HepG2 (cell line): ENCODE results near the gene THBS2. TPM values are rescaled to one million over a fixed set of nuclear protein-coding genes. Genes with fewer than 3 reads are reported as not detected.
"Not testable (repeated sequence)": the region's sequence is repeated elsewhere in the genome, so short reads cannot be mapped to it uniquely, and the experiment has no call there.

Experiments
- ATAC-seq: fragments of 200-7000 bp; cut with Tn5 transposase; 3 replicates; pipeline ENCODE4 v1.9.1; 2020; ENCODE audit warnings: mild to moderate bottlenecking, moderate library complexity
- BruUV-seq: library from RNA; stranded (reverse); fragments of 400-500 nt; replicated peaks from 2 replicates; lab custom pipeline; 2021; lab: Mats Ljungman, UMichigan
- CTCF ChIA-PET: fragments of 300-600 bp; formaldehyde crosslinking; extraction: SDS; loops from one replicate; lab custom pipeline; 2021; ENCODE audit warnings: low total read pairs, inconsistent platforms, low intra/inter-chr PET ratio; lab: Yijun Ruan, JAX
- POLR2A ChIA-PET: fragments of 350-600 bp; sonication (Branson Sonifier 250); formaldehyde crosslinking; loops from one replicate; lab custom pipeline; 2020; ENCODE audit warnings: antibody characterized with exemption, inconsistent platforms; lab: Yijun Ruan, JAX
- DNase-seq: peaks from one replicate; pipeline ENCODE4 v3.0.0-alpha.2; 2015; ENCODE audit warnings: low spot score
- FAIRE-seq: peaks from 3 replicates; lab custom pipeline; 2011; peaks lifted over from hg19 to GRCh38; lab: Jason Lieb, UNC
- H2AFZ ChIP-seq: one replicate; pipeline ENCODE4 v1.6.1; 2011; ENCODE audit warnings: low read length, inconsistent platforms
- H3K27ac ChIP-seq: fragments of 300-600 bp; 3 replicates; pipeline ENCODE4 v1.8.0; 2011; ENCODE audit warnings: mixed run types, mild to moderate bottlenecking, mixed read lengths, low read length, inconsistent platforms; ENCODE audit not compliant: insufficient read depth; ENCODE audit errors: extremely low read length
- H3K27me3 ChIP-seq, 2 experiments: fragments of 200-600 bp in 1 of 2; 2 replicates in 1 of 2; 3 replicates in 1 of 2; pipeline versions ENCODE4 v1.6.0 to v1.8.0; 2011; ENCODE audit warnings: low read length in 2 of 2, mild to moderate bottlenecking in 2 of 2, moderate library complexity in 2 of 2, inconsistent platforms in 1 of 2; ENCODE audit not compliant: insufficient read depth in 2 of 2, control insufficient read depth in 1 of 2
- H3K36me3 ChIP-seq, 2 experiments: fragments of 200-600 bp in 1 of 2; replicated peaks in 1 of 2; 2 replicates in 1 of 2; 3 replicates in 1 of 2; pipeline versions ENCODE4 v1.5.1 to v1.8.0; 2011; ENCODE audit warnings: low read length in 2 of 2, inconsistent platforms in 1 of 2; ENCODE audit not compliant: insufficient read depth in 2 of 2, control insufficient read depth in 1 of 2
- H3K4me1 ChIP-seq: 2 replicates; pipeline ENCODE4 v1.5.1; 2012; ENCODE audit warnings: low read length, inconsistent platforms; ENCODE audit not compliant: insufficient read depth
- H3K4me2 ChIP-seq: 2 replicates; pipeline ENCODE4 v1.6.0; 2011; ENCODE audit warnings: low read depth, low read length, inconsistent platforms
- H3K4me3 ChIP-seq, 3 experiments: fragments of 200-600 bp in 1 of 3; sonication (generic), shearing (Covaris generic) in 1 of 3; replicated peaks in 1 of 3; 2 replicates each; pipeline ENCODE4 v1.5.1; 2011 to 2016; ENCODE audit warnings: low read length in 3 of 3, inconsistent platforms in 2 of 3, low read depth in 2 of 3, mild to moderate bottlenecking in 2 of 3, control low read depth in 1 of 3, mixed read lengths in 1 of 3; ENCODE audit not compliant: insufficient read depth in 1 of 3
- H3K79me2 ChIP-seq: one replicate; pipeline ENCODE4 v1.6.1; 2011; ENCODE audit warnings: low read length, inconsistent platforms; ENCODE audit not compliant: insufficient read depth
- H3K9ac ChIP-seq: 2 replicates; pipeline ENCODE4 v1.6.0; 2011; ENCODE audit warnings: mild to moderate bottlenecking, low read depth, low read length, inconsistent platforms; ENCODE audit not compliant: insufficient read depth
- H3K9me3 ChIP-seq: 2 replicates; pipeline ENCODE4 v1.5.1; 2012; ENCODE audit warnings: mild to moderate bottlenecking, low read length
- H4K20me1 ChIP-seq: 2 replicates; pipeline ENCODE4 v1.6.0; 2011; ENCODE audit warnings: inconsistent platforms, mild to moderate bottlenecking, low read length, moderate library complexity; ENCODE audit not compliant: insufficient read depth
- CBX1 ChIP-seq: IDR thresholded peaks from one replicate; pipeline ENCODE4 v1.6.1; 2016; ENCODE audit warnings: antibody characterized with exemption, low read depth
- CBX5 ChIP-seq: sonication (generic); formaldehyde crosslinking; IDR thresholded peaks from 2 replicates; pipeline ENCODE4 v1.4.0; 2020; ENCODE audit warnings: missing genetic modification reagents, borderline replicate concordance
- GTF3A ChIP-seq: sonication (generic); formaldehyde crosslinking; conservative IDR thresholded peaks from 2 replicates; pipeline ENCODE4 v1.4.0; 2020; ENCODE audit warnings: mild to moderate bottlenecking, missing genetic modification reagents
- RFX5 ChIP-seq: IDR thresholded peaks from 2 replicates; pipeline ENCODE4 v1.6.1; 2011; ENCODE audit warnings: low read depth, low read length, improper control_type of control experiment
- SMARCC2 ChIP-seq: fragments of 450-650 bp; IDR thresholded peaks from 2 replicates; pipeline ENCODE4 v1.6.1; 2017; ENCODE audit warnings: antibody characterized with exemption, mild to moderate bottlenecking
- TERF1 ChIP-seq: sonication (generic); formaldehyde crosslinking; IDR thresholded peaks from 2 replicates; pipeline ENCODE4 v1.8.0; 2022; ENCODE audit warnings: mild to moderate bottlenecking, missing genetic modification reagents, moderate library complexity
- ZNF33B ChIP-seq: sonication (generic); formaldehyde crosslinking; IDR thresholded peaks from 2 replicates; pipeline ENCODE4 v1.5.1; 2020; ENCODE audit warnings: mild to moderate bottlenecking, missing genetic modification reagents
- ZNF414 ChIP-seq: sonication (generic); formaldehyde crosslinking; IDR thresholded peaks from 2 replicates; pipeline ENCODE4 v1.5.0; 2020; ENCODE audit warnings: missing genetic modification reagents
- ZNF496 ChIP-seq: sonication (generic); formaldehyde crosslinking; IDR thresholded peaks from 2 replicates; pipeline ENCODE4 v1.8.1; 2023; ENCODE audit warnings: mild to moderate bottlenecking, moderate library complexity, missing genetic modification reagents; ENCODE audit not compliant: insufficient replicate concordance
- ZNF678 ChIP-seq: sonication (generic); formaldehyde crosslinking; IDR thresholded peaks from 2 replicates; pipeline ENCODE4 v1.4.0; 2020; ENCODE audit warnings: mild to moderate bottlenecking, missing genetic modification reagents
- ZNF766 ChIP-seq: sonication (generic); formaldehyde crosslinking; IDR thresholded peaks from 2 replicates; pipeline ENCODE4 v1.5.0; 2020; ENCODE audit warnings: missing genetic modification reagents, borderline replicate concordance
- WGBS: methylation state at CpG from one replicate; pipeline ENCODE4 v1.1.6; 2017; ENCODE audit warnings: low lambda C conversion rate; 5-methylcytosine and 5-hydroxymethylcytosine counted together
- in situ Hi-C: cut with HindIII; loops from 2 replicates; pipeline ENCODE4 v1.10.0; 2017; ENCODE audit warnings: low pct_unique_long_range_greater_than_20kb; ENCODE audit not compliant: extremely low pct_ligation_motif_present
- intact Hi-C: fragments of 100-400 bp; cut with micrococcal nuclease; formaldehyde crosslinking; loops from one replicate; pipeline ENCODE4 v1.10.0; 2022; ENCODE audit not compliant: unreplicated experiment
- polyA plus RNA-seq, 8 experiments: library from polyadenylated mRNA; depleted of rRNA in 3 of 8; stranded (reverse) in 7 of 8; unstranded in 1 of 8; fragments of >200 nt; fragmentation: Illumina TruSeq in 4 of 8; extraction: Trizol in 4 of 8; gene quantifications; 2 replicates each; pipeline versions ENCODE4 v1.2.1 to v1.2.3, GENCODE V29; 2011 to 2016; ENCODE audit warnings: low read depth in 4 of 8, missing spikeins in 1 of 8, mixed read lengths in 1 of 8; ENCODE audit not compliant: insufficient read depth in 1 of 8
- total RNA-seq, 5 experiments: library from RNA; depleted of rRNA; stranded (reverse); fragments of >200 nt; fragmentation: Illumina TruSeq; extraction: Trizol; gene quantifications; 2 replicates each; pipeline ENCODE4 v1.2.3, GENCODE V29; 2016; ENCODE audit warnings: low read depth in 1 of 5

Gene THBS2
- total and polyA plus RNA-seq, 2 of the 13 experiments (the other 11 are each of a cell fraction or from before 2014, with no cell fraction given) = 0.12 to 0.15 TPM

- H3K27ac ChIP-seq = no peak overlapping the region
- ATAC-seq (no peak), DNase-seq (no peak), FAIRE-seq (no peak)
- peaks cover 6% of the 10 kb centered on the region; the same call in 1 of the 2 replicates for H3K4me1 ChIP-seq
- CTCF ChIA-PET = no interaction called here
- no peaks in the 10 kb centered on the region for H3K79me2 ChIP-seq
- no peaks in the 10 kb centered on the region for H4K20me1 ChIP-seq
- H3K4me3 ChIP-seq = no peak overlapping the region
- no peaks in the 10 kb centered on the region for H3K36me3 ChIP-seq
- no TSS peak for BruUV-seq
- WGBS = 52% methylated on average over 10 of the region's 10 CpGs
- peaks cover 1 to 30% of the 10 kb centered on the region in 2 experiments; a peak in 4 of 5 replicates for H3K27me3 ChIP-seq
- H3K9ac ChIP-seq = no peak overlapping the region
- intact Hi-C loops (no loop called here), in situ Hi-C loops (no loop called here)
- POLR2A ChIA-PET = no interaction called here
- H3K9me3 ChIP-seq = no peaks in the 10 kb centered on the region
- no peak overlapping the region for H2AFZ ChIP-seq
- no peak overlapping the region for H3K4me2 ChIP-seq
- no peak for TF ChIP-seq GTF3A (CRISPR knock-in tag)
- no peak for TF ChIP-seq CBX5 (CRISPR knock-in tag)
- TF ChIP-seq TERF1 (CRISPR knock-in tag) = no peak
- TF ChIP-seq ZNF33B (CRISPR knock-in tag) = no peak
- TF ChIP-seq CBX1 = no peak
- TF ChIP-seq SMARCC2 = no peak
- TF ChIP-seq ZNF766 (CRISPR knock-in tag) = no peak
- TF ChIP-seq ZNF496 (CRISPR knock-in tag) = no peak
- no peak for TF ChIP-seq ZNF678
- TF ChIP-seq RFX5 = no peak
- TF ChIP-seq ZNF414 (CRISPR knock-in tag) = no peak
Observed at GRCh38 chr6:169271158-169271876, 17.7 kb upstream of the THBS2 start.

GRCh38 chr6:169270077-169270380, 16.4 kb upstream of the THBS2 start:
- ATAC-seq, POLR2A ChIA-PET, H3K9ac ChIP-seq, H3K27ac ChIP-seq, FAIRE-seq, H3K79me2 ChIP-seq, BruUV-seq, H2AFZ ChIP-seq, H3K4me2 ChIP-seq, DNase-seq, H3K9me3 ChIP-seq, CTCF ChIA-PET, H3K4me1 ChIP-seq, intact Hi-C loops, in situ Hi-C loops, H3K36me3 ChIP-seq, H3K4me3 ChIP-seq, H4K20me1 ChIP-seq: not testable (repeated sequence)
- peaks cover 8 to 43% of the 10 kb centered on the region in 2 experiments for H3K27me3 ChIP-seq
